NCI-H524 (cell line): ENCODE data around the gene SIPA1L3.

Experiments used
- DNase-seq, 2 experiments: peaks; one replicate each; lab custom pipeline; 2025; lab: John Stamatoyannopoulos, UW

The SIPA1L3 gene

GRCh38 chr19:37997911-37998344 lies 90.9 kb downstream of the SIPA1L3 start:
- DNase-seq: no peak

- no peak for DNase-seq
Observed at GRCh38 chr19:37998801-37999308, 91.8 kb downstream of the SIPA1L3 start.

GRCh38 chr19:37999309-38000213 lies 92.6 kb downstream of the SIPA1L3 start:
- no peak for DNase-seq

DNA sequence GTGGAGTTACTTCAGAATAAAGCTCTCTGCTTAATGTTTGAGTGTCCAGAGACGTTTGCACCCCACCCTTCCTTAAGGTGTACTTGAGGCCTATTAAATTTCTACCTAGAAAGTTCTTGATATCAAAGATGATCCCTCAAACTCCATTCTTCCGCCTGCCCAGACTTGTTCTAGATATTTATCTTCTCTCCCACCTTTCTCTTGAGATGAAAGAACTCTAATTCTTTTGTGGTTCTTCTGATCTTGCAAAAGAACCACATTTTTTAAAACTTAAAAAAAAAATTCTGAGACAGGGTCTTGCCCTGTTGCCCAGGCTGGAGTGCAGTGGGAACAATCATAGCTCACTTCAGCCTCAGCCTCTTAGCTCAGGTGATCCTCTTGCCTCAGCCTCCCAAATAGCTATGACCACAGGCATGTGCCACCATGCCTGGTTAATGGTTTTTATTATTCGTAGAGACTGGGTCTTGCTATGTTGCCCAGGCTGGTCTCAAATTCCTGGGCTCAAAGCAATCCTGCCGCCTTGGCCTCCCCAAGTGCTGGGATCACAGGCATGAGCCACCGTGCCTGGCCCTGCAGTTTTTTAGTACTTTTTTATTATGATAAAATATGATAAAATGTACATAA lies 94.3 kb downstream of the SIPA1L3 start:
- no peak for DNase-seq

DNA sequence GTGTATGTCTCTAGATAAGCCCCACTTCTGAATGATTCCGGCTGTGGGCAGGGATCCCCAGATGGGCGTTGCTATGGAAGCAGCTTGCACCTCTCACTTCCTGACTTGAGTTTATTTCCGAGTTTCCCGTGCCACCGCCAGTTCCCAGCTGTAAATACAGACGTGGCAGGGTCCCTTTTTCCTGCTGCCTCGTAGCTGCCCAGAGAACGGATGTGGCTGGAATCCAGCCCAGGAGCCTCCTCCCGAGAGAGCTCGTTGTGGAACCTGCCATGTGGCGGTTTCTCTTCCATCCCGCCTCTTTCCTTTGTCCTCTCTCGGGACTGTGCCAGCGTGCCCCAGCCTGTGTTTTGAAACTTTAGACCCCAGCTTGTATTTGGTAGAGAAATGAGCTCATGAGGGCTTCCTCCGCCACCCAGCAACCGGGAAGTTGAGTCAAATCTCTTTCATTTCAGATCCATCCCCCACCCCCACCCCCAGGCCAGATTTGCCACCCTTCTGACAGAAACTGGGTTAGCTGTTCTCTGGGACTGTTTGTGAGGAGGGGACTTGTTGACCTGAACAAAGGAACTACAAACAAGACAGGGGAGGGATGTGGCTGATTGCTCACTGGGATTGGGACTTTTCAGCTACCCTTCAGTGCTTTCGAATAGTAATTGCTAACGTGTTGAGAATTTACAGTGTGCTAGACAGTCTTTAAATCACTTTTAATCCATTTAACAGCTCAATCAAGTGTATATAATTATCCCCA lies 96.6 kb downstream of the SIPA1L3 start:
- DNase-seq: peak; percentile 68 to 82

- DNase-seq: no peak
Observed at GRCh38 chr19:38004186-38004520, 97.1 kb downstream of the SIPA1L3 start.

DNA sequence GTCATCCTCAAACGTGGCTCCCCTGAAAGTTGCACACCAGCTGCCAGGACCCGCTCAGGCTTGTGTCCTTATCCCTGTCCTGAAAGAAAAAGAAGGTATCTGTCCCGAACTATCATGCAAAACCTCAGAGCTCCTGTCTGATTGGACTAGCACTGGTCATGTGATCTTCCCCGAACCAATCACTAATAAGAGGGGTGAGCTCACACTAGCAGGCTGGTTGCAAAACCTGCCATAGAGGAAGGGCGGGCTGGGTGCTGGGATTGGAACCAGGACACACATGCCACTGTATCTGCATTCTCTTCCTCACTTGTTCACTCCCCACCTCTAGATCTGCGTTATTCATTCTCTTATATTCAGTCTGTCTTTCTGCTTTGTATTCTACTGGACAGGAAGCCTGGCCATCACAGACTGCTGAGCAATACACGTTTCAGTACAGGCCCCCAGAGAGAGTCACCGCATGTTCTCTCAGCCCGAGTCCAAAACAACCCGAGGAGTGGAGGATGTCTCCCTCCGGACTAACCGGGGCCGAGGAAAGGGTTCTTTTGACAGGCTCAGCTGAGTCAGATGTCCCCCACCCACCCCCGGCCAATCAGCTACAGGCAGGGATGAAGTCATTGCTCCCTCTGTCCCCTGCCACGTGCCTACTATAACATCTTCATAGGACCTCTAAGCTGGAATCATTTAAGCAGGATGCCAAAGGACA lies 97.7 kb downstream of the SIPA1L3 start:
- peak; percentile 87 to 98 for DNase-seq

DNA sequence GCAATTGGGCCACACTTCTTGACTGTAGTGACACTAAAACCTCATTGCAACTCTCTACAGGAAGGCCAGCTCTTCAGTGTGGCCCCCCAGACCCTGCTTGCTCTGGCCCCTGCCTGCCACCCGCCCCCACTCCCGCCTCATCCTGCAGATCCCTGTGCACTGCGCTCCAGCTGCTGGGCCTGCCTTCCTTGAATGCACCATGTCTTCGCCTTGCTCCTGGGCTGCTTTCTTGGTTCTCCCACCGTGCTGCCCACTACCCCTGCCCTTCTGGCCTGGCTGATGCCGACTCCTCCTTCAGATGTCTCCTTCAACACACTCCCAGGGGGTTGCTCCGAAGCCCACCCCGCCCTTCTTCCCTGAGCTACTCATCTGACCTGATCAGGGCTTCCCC lies 98.2 kb downstream of the SIPA1L3 start:
- DNase-seq: no peak

DNA sequence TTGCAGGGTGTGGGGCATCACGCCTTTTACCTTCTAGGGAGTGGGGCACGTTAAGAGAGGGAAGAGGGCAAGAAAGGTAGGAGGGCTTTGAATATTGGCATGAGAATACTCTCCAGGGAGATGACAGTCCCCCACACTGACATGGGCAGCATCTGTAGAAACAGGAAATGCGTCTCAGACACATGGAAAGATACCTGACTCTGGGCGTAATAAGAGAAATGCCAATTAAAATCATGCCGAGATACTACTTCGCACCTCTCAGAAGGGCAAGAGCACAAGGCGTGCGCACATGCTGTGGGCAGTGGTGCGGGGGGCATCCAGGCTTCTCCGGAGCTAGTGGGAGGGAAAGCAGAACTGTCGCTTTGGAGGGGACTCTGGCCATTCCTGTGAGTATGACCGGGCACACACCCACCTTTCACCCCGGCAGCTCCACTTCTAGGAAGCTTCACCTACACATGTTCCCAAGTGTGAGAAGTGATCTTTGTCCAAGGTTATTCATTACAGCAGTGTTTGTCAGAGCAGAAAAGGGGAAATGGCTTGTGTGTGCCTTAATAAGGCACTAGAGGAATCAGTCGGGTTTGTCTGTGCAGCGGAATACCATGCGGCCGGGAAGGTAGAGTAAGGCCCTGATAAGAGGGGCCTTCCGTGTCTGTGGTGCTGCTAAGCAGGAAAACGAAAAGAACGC lies 99.5 kb downstream of the SIPA1L3 start:
- no peak for DNase-seq

DNA sequence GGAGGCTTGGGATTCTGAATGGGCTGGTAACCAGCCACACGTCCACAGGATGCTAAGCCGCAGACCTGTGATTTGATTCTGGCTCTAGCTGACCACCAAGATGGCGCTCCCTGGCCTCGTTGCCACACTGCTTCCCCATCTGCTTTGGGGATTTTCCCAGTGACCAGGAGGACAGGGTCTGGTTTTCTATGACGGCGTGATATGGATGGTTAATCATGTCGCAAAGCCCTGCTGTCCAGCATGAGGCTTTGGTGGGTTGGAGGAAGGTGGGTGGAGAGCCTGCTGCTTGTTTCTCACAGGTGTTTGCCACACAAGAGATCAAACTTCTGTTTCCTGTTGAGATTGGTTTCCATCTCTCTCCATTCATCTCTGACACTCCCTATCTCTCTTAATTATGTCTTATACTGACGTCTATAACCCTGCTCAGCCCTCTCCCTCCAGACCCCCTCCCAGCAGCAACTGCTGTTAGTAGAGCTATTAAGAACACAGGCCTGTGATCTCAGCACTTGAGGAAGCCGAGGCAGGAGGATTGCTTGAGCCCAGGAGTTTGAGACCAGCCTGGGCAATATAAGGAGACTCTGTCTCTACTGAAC lies 102.7 kb downstream of the SIPA1L3 start:
- DNase-seq: peak in 1 of 2 experiments; percentile 43

- DNase-seq: no peak
Observed at GRCh38 chr19:38011426-38011825, 104.4 kb downstream of the SIPA1L3 start.

- DNase-seq: no peak
Observed at GRCh38 chr19:38012290-38012689, 105.3 kb downstream of the SIPA1L3 start.

DNA sequence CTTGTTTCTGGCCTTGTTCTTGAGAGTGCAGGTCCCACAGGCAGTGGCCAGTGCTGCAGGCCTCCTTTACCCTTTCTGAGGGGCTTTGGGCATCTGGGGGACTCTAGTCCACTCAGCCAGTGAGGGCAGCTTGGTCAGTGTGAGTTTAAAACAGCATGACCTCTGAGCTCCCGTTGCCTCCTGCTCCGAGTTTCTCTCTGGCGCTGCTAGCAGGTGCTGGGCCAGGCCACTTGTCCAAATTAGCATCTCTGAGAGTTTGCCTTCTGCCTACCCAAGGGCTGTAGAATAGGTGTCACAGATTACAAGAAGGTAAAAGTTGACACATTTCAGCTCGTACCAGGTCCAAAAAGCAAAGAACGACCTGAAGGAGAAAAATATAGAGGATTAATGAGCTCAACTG lies 105.9 kb downstream of the SIPA1L3 start:
- peak in 1 of 2 experiments; percentile 48 for DNase-seq

DNA sequence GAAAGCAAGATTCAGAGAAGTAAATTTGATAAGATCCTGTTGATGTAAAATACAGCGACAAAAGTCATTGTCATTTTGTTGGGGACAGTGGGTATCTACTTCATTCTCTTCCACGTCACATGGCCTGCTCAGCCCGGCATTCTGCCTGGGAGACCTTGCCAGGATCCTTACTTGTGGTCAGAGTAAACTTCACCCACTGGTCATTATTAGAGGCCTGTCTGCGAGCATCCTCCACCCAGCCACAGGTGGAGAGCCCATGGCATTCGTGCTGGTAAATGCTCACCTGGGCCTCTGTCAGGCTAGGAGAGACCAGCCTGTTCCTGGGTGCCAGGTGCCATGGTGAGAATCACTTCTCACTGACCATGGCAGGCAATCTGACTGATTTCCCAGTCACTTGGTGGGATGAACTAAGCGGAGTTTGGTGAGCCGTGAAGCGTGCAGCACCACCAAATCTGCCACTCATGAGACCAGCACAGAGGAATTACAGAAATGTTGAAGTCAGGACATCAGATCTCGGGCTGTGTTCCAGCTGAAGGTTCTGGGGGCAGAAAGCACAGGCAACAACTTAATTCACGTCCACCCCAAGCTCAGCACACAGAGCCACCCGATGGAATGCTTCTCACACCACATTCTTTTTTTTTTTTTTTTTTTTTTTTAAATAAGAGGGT lies 107.0 kb downstream of the SIPA1L3 start:
- no peak for DNase-seq

- no peak for DNase-seq
Observed at GRCh38 chr19:38015216-38015615, 108.2 kb downstream of the SIPA1L3 start.

DNA sequence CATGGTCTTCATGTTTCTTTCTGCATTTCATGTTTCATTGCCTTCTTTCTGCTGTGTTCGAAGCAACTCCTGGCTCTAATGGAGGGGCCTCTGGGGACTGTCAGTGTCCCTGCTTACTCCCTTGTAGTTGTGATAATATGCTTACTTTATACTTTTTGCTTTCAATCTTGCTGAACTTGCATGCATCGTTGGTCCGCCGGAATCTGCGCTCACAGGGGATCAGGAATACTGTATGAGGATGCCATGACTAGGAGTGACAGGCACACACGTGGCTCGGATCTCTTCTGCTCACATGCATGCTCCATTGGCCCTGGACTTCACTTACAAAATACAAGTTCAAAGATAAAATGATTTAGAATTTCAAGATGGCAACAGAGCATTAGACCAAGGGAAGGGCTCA lies 108.8 kb downstream of the SIPA1L3 start:
- DNase-seq: no peak

DNA sequence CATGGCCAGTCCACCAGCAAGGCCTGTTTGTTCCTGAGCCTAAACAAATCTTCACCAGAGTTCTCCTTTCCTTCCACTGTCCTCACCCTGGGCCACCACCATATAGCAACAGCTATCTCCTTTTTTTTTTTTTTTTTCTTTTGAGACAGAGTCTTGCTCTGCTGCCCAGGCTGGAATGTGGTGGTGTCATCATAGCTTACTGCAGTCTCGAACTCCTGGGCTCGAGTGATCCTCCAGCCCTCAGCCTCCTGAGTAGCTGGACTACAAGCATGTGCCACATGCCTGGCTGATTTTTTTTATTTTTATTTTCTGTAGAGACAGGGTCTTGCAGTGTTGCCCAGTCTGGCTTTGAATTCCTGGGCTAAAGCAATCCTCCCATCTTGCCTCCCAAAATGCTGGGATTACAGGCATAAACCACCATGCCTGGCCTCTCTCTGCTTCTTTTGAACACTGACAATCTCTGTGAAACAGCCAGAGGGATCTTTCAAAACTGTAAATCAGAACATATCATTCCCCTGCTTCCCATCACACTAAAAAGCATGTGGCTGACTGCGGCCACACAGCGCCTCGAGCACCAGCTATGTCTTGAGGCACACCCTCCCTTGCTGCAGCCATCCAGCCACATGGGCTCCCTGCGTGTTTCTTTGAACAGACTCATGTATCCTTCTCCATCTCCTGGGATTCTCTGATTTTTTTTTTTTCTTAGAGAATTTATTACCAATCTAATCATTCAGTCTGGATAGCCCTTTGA lies 110.6 kb downstream of the SIPA1L3 start:
- no peak for DNase-seq

DNA sequence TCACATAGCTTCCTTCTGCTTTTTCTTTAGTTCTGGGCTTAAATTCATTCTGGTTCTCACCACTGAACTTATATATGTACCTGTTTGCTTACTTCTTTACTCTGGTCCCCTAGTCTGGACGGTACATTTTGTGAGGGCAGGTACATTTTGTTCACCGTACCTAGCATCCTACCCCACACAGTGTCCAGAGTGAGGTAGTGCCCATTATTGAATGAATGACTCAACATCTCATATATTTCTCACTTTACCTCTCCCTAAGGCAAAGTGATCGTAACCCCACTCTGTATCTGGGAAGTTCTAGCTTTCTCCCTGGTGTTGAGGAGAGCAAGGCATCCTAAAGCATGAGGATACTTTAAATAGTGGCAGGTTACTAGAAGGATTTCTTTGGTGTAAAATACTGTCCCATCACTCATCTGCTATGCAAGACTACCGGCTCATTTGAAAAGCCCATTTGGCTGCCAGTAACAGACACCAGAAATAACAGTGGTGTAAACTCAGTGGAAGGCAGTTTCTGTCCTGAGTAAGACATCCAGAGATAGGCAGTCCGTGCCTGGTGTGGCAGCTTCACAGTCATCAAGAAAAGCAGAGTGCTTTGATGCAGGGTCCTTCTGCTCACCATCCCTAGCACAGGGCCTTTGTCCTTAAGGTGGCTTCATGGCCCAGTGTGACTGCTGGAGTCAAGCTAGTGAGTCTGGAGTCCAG lies 111.8 kb downstream of the SIPA1L3 start:
- no peak for DNase-seq

DNA sequence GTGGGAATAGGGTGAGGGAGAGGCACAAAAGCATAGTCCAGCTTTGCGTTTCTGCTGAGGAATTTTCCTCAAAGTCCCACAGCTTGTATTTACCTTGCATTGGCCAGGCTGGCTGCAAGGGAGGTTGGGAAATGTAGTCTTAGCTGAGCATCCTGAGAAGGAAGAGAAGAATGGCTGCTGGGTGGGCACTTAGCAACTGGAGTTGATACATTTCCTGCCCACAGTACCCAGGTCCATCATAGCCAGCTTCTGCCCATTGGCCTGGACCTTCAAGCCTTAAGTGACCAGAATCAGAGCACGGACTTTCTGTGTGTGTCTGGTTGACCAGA lies 112.4 kb downstream of the SIPA1L3 start:
- DNase-seq: no peak
